ENCODE data around the gene ATP11A.
A peak's percentile ranks its signal among the peaks of the same experiment; 100 is the strongest.

ATP11A gene

DNA sequence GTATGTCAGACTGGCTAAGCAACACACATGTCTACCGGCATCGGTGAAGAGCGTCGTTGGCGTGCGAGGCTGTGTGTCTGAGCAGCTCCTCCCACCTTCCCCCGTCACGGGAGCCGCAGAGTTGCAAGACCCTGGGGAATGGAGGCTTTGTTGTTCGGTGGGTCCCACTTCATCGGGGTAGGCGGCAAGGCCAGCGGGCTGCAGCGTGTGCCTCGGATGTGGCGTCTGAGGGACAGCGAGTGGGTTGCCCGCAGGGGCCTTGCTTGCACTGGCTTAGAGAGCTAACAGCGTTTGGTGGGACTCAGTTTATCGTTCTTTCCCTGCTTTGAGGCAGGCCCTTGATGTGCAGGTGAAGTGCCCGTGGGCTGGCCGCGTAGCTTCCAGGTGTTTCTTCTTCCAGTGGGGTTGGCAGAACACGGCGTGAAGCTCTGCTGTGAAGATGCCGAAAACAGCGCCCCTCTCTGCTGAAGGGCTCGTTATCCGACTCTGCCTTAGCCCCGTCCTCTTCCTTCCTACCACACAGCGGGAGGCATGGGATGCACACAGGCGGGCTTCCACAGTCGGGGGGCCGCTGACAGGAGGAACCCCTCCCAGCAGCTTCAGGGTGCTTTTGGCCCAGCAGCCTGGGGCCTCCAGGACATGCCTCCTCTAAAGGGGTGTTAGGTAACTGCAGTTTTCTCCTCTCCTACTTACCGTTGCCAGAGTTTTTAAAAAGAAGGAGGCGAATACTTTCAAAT lies 85.2 kb downstream of the ATP11A start:
- Histone ChIP-seq H3K9me3 (ENCODE audit: control insufficient read depth, insufficient read depth, low read depth, low read length) (no peaks in the 10 kb centered on the region), H3K36me3 (ENCODE audit: control insufficient read depth in 2 of 2, insufficient read depth in 1 of 2, low read length in 2 of 2) (no peaks in the 10 kb centered on the region), H3K27ac (ENCODE audit: extremely low read depth, low read depth, low read length) (no peak overlapping the region), H3K4me3 (ENCODE audit: low read depth, low read length) (no peak overlapping the region), H3K4me1 (ENCODE audit: control insufficient read depth, insufficient read depth, low read length) (peaks cover 10% of the 10 kb centered on the region)
- CTCF ChIA-PET = interaction anchor here (1.2 kb wide), 1 partner anchor 13 kb away, joined by 3 read pairs; no protein-coding TSS in a partner anchor
- POLR2A ChIA-PET = no interaction called here
- TF ChIP-seq, protein P1, sequence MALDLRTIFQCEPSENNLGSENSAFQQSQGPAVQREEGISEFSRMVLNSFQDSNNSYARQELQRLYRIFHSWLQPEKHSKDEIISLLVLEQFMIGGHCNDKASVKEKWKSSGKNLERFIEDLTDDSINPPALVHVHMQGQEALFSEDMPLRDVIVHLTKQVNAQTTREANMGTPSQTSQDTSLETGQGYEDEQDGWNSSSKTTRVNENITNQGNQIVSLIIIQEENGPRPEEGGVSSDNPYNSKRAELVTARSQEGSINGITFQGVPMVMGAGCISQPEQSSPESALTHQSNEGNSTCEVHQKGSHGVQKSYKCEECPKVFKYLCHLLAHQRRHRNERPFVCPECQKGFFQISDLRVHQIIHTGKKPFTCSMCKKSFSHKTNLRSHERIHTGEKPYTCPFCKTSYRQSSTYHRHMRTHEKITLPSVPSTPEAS (tag by site-specific recombination; IDR thresholded peaks at IDR 0.05) = no peak
- TF ChIP-seq, protein P2, sequence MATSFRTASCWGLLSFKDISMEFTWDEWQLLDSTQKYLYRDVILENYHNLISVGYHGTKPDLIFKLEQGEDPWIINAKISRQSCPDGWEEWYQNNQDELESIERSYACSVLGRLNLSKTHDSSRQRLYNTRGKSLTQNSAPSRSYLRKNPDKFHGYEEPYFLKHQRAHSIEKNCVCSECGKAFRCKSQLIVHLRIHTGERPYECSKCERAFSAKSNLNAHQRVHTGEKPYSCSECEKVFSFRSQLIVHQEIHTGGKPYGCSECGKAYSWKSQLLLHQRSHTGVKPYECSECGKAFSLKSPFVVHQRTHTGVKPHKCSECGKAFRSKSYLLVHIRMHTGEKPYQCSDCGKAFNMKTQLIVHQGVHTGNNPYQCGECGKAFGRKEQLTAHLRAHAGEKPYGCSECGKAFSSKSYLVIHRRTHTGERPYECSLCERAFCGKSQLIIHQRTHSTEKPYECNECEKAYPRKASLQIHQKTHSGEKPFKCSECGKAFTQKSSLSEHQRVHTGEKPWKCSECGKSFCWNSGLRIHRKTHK (tag by site-specific recombination; IDR thresholded peaks at IDR 0.05) = no peak
- TF ChIP-seq ZNF354C (tag by site-specific recombination; IDR thresholded peaks at IDR 0.05; ENCODE audit: borderline replicate concordance, low read depth) (no peak), ZNF10 (tag by site-specific recombination; IDR thresholded peaks at IDR 0.05) (no peak), ZSCAN30 (tag by site-specific recombination; IDR thresholded peaks at IDR 0.05) (no peak), ZNF580 (tag by site-specific recombination; IDR thresholded peaks at IDR 0.05) (no peak), ZNF639 (tag by site-specific recombination; IDR thresholded peaks at IDR 0.05) (no peak), MEIS1 (CRISPR knock-in tag; IDR thresholded peaks at IDR 0.05; ENCODE audit: borderline replicate concordance) (no peak), ZNF132 (tag by site-specific recombination; IDR thresholded peaks at IDR 0.05; ENCODE audit: borderline replicate concordance) (no peak), ZNF837 (tag by site-specific recombination; IDR thresholded peaks at IDR 0.05) (no peak), ZNF23 (tag by site-specific recombination; IDR thresholded peaks at IDR 0.05; ENCODE audit: borderline replicate concordance) (no peak), ZSCAN16 (tag by site-specific recombination; IDR thresholded peaks at IDR 0.05) (no peak)
- TF ChIP-seq, protein P3, sequence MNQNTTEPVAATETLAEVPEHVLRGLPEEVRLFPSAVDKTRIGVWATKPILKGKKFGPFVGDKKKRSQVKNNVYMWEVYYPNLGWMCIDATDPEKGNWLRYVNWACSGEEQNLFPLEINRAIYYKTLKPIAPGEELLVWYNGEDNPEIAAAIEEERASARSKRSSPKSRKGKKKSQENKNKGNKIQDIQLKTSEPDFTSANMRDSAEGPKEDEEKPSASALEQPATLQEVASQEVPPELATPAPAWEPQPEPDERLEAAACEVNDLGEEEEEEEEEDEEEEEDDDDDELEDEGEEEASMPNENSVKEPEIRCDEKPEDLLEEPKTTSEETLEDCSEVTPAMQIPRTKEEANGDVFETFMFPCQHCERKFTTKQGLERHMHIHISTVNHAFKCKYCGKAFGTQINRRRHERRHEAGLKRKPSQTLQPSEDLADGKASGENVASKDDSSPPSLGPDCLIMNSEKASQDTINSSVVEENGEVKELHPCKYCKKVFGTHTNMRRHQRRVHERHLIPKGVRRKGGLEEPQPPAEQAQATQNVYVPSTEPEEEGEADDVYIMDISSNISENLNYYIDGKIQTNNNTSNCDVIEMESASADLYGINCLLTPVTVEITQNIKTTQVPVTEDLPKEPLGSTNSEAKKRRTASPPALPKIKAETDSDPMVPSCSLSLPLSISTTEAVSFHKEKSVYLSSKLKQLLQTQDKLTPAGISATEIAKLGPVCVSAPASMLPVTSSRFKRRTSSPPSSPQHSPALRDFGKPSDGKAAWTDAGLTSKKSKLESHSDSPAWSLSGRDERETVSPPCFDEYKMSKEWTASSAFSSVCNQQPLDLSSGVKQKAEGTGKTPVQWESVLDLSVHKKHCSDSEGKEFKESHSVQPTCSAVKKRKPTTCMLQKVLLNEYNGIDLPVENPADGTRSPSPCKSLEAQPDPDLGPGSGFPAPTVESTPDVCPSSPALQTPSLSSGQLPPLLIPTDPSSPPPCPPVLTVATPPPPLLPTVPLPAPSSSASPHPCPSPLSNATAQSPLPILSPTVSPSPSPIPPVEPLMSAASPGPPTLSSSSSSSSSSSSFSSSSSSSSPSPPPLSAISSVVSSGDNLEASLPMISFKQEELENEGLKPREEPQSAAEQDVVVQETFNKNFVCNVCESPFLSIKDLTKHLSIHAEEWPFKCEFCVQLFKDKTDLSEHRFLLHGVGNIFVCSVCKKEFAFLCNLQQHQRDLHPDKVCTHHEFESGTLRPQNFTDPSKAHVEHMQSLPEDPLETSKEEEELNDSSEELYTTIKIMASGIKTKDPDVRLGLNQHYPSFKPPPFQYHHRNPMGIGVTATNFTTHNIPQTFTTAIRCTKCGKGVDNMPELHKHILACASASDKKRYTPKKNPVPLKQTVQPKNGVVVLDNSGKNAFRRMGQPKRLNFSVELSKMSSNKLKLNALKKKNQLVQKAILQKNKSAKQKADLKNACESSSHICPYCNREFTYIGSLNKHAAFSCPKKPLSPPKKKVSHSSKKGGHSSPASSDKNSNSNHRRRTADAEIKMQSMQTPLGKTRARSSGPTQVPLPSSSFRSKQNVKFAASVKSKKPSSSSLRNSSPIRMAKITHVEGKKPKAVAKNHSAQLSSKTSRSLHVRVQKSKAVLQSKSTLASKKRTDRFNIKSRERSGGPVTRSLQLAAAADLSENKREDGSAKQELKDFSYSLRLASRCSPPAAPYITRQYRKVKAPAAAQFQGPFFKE (tag by site-specific recombination; IDR thresholded peaks at IDR 0.05; ENCODE audit: borderline replicate concordance) = no peak

DNA sequence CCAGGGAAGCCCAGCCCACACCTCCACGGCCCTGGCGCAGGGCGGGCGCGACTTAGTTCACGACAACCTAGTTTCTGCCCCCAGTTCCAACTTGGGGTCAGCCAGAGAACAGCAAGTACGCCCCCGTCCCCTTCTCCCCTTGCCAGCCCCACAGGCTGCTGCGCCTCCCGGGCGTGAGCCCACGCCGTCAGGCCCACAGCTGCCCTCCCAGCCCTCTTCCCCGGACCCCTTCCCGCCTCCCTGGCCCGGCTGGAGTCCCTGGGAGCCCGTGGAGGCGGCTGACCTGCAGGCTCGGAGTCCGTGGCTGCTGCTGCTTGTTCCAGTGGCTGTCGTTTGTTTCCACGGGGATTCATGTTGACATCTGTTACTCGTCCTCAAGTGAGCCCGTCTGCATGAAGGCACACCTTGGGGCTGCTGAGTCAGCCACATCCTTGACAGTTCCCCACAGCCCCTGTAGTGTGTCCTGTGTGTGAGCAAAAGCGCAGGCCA lies 86.0 kb downstream of the ATP11A start:
- CTCF ChIA-PET = no interaction called here
- peaks cover 10% of the 10 kb centered on the region for H3K4me1 ChIP-seq (ENCODE audit: control insufficient read depth, insufficient read depth, low read length)
- H3K36me3 ChIP-seq (ENCODE audit: control insufficient read depth in 2 of 2, insufficient read depth in 1 of 2, low read length in 2 of 2) = no peaks in the 10 kb centered on the region
- H3K4me3 ChIP-seq (ENCODE audit: low read depth, low read length) = no peak overlapping the region
- H3K9me3 ChIP-seq (ENCODE audit: control insufficient read depth, insufficient read depth, low read depth, low read length) = no peaks in the 10 kb centered on the region
- no peak overlapping the region for H3K27ac ChIP-seq (ENCODE audit: extremely low read depth, low read depth, low read length)
- POLR2A ChIA-PET = no interaction called here
- 0 out of 2 replicates have a peak, but pooled peaks have one; percentile 28 for TF ChIP-seq ZFHX2 (tag by site-specific recombination; conservative IDR thresholded peaks at IDR 0.05)
- TF ChIP-seq EGR2 (tag by site-specific recombination; IDR thresholded peaks at IDR 0.05; ENCODE audit: low read depth) = peak; percentile 43; the same call in 1 of the 2 replicates
- no peak for TF ChIP-seq BCL11A (tag by site-specific recombination; IDR thresholded peaks at IDR 0.05; ENCODE audit: low read depth)

Data from HEK293 (cell line).